ENCODE measurements around the gene TTC28. TPM values are rescaled to one million over a fixed set of nuclear protein-coding genes. Genes with fewer than 3 reads are reported as not detected.

TTC28 gene
- total RNA-seq, 4 donors from 2014 or later = 10.2 to 23.8 (median 13.4) TPM

DNA sequence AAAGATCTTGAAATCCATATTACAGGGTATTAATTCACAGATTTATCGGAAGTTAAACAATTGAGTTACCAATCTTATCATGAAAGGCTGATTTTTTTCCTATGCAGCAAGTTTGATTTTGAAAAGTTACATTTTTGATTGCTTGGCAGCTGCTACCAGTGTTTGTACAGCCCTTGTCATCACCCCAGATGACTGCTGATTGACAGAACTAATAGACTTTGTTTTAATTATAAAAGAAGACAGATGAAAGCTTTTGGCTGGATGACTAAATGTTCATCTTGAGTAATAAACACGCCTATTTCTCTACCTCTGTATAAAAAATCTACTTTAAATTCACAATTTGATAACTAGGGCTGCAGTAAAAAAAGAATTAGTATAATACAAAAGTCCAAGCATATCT lies 259.7 kb downstream of the TTC28 start:
- 84 to 88% methylated on average over 2 of the region's 2 CpGs for WGBS, 2 donors
- TF ChIP-seq POLR2A (IDR thresholded peaks at IDR 0.05) (no peak), CTCF (IDR thresholded peaks at IDR 0.05) (no peak)
- intact Hi-C loops (cut with DNase I; ENCODE audit: low total_unique reads) = no loop called here
- DNase-seq (ENCODE audit: low spot score in 2 of 2) = no peak
- H3K4me3 ChIP-seq (ENCODE audit: low read depth, poor library complexity, severe bottlenecking) = no peak overlapping the region

- TF ChIP-seq CTCF (IDR thresholded peaks at IDR 0.05) (no peak), POLR2A (IDR thresholded peaks at IDR 0.05) (no peak)
- 93 to 97% methylated on average over 1 of the region's 1 CpG for WGBS, 2 donors
- intact Hi-C loops (cut with DNase I; ENCODE audit: low total_unique reads) = no loop called here
- H3K4me3 ChIP-seq (ENCODE audit: low read depth, poor library complexity, severe bottlenecking) = no peak overlapping the region
- no peak for DNase-seq (ENCODE audit: low spot score in 2 of 2)
Observed at GRCh38 chr22:28418008-28418407, 261.6 kb downstream of the TTC28 start.

GRCh38 chr22:28417431-28417830 lies 262.2 kb downstream of the TTC28 start:
- TF ChIP-seq POLR2A (IDR thresholded peaks at IDR 0.05) (no peak), CTCF (IDR thresholded peaks at IDR 0.05) (no peak)
- no peak overlapping the region for H3K4me3 ChIP-seq (ENCODE audit: low read depth, poor library complexity, severe bottlenecking)
- 52 to 69% methylated on average over 2 of the region's 2 CpGs for WGBS, 2 donors
- intact Hi-C loops (cut with DNase I; ENCODE audit: low total_unique reads) = no loop called here
- DNase-seq (ENCODE audit: low spot score in 2 of 2) = no peak

DNA sequence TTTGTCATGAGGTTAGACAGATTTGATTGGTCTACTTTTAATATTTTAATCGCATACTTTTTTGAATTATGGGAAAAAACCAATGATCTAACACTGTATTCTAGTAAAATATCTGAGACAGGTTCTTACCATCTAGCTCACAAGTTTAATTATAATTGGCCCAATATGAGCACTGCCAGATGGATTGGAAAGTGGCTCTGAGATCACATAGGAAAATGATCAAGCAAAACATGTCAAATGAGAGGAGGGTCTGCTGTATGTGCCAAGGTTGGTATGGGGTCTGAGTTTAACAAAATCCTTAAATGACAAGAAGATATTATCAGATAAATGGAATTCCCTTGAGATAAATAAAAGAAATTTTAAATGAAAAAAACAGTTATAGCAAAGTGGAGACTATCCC lies 264.7 kb downstream of the TTC28 start:
- TF ChIP-seq POLR2A (IDR thresholded peaks at IDR 0.05) (no peak), CTCF (IDR thresholded peaks at IDR 0.05) (no peak)
- DNase-seq (ENCODE audit: low spot score in 2 of 2) = no peak
- 95 to 97% methylated on average over 1 of the region's 1 CpG for WGBS, 2 donors
- no peak overlapping the region for H3K4me3 ChIP-seq (ENCODE audit: low read depth, poor library complexity, severe bottlenecking)
- intact Hi-C loops (cut with DNase I; ENCODE audit: low total_unique reads) = no loop called here

GRCh38 chr22:28413612-28414399 lies 265.8 kb downstream of the TTC28 start:
- DNase-seq (ENCODE audit: low spot score in 2 of 2) = no peak
- H3K4me3 ChIP-seq (ENCODE audit: low read depth, poor library complexity, severe bottlenecking) = no peak overlapping the region
- WGBS, 2 donors = 51% methylated on average over 2 of the region's 2 CpGs
- intact Hi-C loops (cut with DNase I; ENCODE audit: low total_unique reads) = no loop called here
- TF ChIP-seq CTCF (IDR thresholded peaks at IDR 0.05) (no peak), POLR2A (IDR thresholded peaks at IDR 0.05) (no peak)

DNA sequence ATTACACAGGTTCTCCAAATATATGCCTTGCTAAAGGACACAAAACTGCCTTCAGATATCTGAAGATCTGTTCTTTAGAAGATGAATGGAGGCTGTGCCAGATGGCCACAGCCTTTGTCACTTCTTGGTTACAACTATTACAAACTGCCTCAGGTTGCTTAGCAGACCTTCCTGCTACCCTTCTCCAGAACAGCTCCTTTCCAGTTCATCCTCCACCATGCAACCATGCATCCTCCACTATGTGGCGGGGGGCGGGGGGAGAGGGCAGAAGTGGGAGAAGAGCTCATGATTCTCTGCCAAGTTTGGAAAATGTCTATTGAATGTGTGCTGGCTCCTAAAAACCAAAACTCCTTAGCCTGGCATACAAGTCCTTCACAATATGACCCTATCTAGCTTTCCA lies 267.5 kb downstream of the TTC28 start:
- 96 to 100% methylated on average over 2 of the region's 2 CpGs for WGBS, 2 donors
- TF ChIP-seq CTCF (IDR thresholded peaks at IDR 0.05) = no peak
- no peak for TF ChIP-seq POLR2A (IDR thresholded peaks at IDR 0.05)
- H3K4me3 ChIP-seq (ENCODE audit: low read depth, poor library complexity, severe bottlenecking) = no peak overlapping the region
- no peak for DNase-seq (ENCODE audit: low spot score in 2 of 2)
- intact Hi-C loops (cut with DNase I; ENCODE audit: low total_unique reads) = no loop called here

Measured in lower leg skin (tissue), 4 donors.